OCI-LY7 (cell line): ENCODE results near the gene SHC2.

Experiments used
- EZH2phosphoT487 ChIP-seq: fragments of 200-600 bp; sonication (generic); IDR thresholded peaks from 2 replicates; pipeline ENCODE4 v1.6.1; 2018; ENCODE audit warnings: low read depth, borderline replicate concordance, mild to moderate bottlenecking, mixed run types, antibody characterized with exemption, low read length, moderate library complexity, mixed read lengths
- TF ChIP-seq, protein P1 (sequence below): fragments of 200-600 bp; sonication (generic); conservative IDR thresholded peaks from 2 replicates; pipeline ENCODE4 v1.5.1; 2014; ENCODE audit warnings: mild to moderate bottlenecking, antibody characterized with exemption, low read length, moderate library complexity, mixed read lengths

DNA sequence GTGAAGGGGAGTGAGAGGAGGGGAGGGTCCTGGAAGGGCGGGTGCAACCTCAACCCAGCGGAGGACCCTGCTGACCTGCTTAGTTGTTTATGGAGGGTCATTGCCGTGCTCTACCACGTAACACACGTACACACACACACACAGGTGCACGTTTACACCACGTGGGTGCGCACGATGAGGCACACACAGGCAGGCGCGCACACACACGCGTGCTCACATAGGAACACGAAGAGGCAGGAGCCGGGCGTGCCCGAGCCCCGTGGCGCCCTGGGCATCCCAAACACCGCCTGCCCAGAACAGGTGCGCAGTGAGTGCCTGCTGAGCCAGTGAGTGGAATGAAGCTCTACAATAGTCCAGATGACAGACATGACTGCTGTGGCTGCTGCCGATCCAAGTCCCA, 24.2 kb upstream of the SHC2 start:
- TF ChIP-seq, protein P1, sequence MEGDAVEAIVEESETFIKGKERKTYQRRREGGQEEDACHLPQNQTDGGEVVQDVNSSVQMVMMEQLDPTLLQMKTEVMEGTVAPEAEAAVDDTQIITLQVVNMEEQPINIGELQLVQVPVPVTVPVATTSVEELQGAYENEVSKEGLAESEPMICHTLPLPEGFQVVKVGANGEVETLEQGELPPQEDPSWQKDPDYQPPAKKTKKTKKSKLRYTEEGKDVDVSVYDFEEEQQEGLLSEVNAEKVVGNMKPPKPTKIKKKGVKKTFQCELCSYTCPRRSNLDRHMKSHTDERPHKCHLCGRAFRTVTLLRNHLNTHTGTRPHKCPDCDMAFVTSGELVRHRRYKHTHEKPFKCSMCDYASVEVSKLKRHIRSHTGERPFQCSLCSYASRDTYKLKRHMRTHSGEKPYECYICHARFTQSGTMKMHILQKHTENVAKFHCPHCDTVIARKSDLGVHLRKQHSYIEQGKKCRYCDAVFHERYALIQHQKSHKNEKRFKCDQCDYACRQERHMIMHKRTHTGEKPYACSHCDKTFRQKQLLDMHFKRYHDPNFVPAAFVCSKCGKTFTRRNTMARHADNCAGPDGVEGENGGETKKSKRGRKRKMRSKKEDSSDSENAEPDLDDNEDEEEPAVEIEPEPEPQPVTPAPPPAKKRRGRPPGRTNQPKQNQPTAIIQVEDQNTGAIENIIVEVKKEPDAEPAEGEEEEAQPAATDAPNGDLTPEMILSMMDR: no peak
- TF ChIP-seq EZH2phosphoT487: no peak
